Cardiac muscle cell (in vitro differentiated cells and primary cell): ENCODE measurements around the gene MARCHF2. TPM values are rescaled to one million over a fixed set of nuclear protein-coding genes. Genes with fewer than 3 reads are reported as not detected.
"Not testable (repeated sequence)": the region's sequence is repeated elsewhere in the genome, so short reads cannot be mapped to it uniquely, and the experiment has no call there.

Experiments
- DNase-seq, 2 donors: peaks; one replicate each; pipeline versions ENCODE4 v3.0.0 to v3.0.0-alpha.2; 2010 to 2017; ENCODE audit warnings: low read depth in 1 of 2, low spot score in 1 of 2
- H3K27ac ChIP-seq: fragments of 200-600 bp; sonication (generic); 2 replicates; pipeline ENCODE4 v1.5.1; 2016
- H3K27me3 ChIP-seq: fragments of 200-600 bp; sonication (generic); 2 replicates; pipeline ENCODE4 v1.6.0; 2016; ENCODE audit warnings: control low read depth
- H3K36me3 ChIP-seq: fragments of 200-600 bp; sonication (generic); 2 replicates; pipeline ENCODE4 v1.5.1; 2016; ENCODE audit warnings: control low read depth
- H3K4me1 ChIP-seq: fragments of 200-600 bp; sonication (generic); 2 replicates; pipeline ENCODE4 v1.8.1; 2017; ENCODE audit warnings: low read depth, mild to moderate bottlenecking, mixed run types
- H3K4me3 ChIP-seq: fragments of 200-600 bp; sonication (generic); 2 replicates; pipeline ENCODE4 v1.5.1; 2016; ENCODE audit warnings: mild to moderate bottlenecking
- H3K9me3 ChIP-seq: fragments of 200-600 bp; sonication (generic); 2 replicates; pipeline ENCODE4 v1.5.1; 2017; ENCODE audit warnings: low read depth, mild to moderate bottlenecking, control low read depth
- polyA plus RNA-seq: library from polyadenylated mRNA; unstranded; fragments of >200 nt; fragmentation: Nextera tagmentation; extraction: Ambion mirVana; gene quantifications from 2 replicates; pipeline ENCODE4 v1.2.1, GENCODE V29; 2016
- total RNA-seq: library from RNA; depleted of rRNA; stranded (reverse); fragments of >200 nt; gene quantifications from 2 replicates; pipeline ENCODE4 v1.2.3, GENCODE V29; 2016
- TF ChIP-seq, protein P1 (sequence below): IDR thresholded peaks from 2 replicates; pipeline ENCODE4 v1.5.1; 2012; ENCODE audit warnings: low read depth, mild to moderate bottlenecking, low read length

The MARCHF2 gene
- total and polyA plus RNA-seq, 2 experiments from 2014 or later = 63.8 to 139 TPM

DNA sequence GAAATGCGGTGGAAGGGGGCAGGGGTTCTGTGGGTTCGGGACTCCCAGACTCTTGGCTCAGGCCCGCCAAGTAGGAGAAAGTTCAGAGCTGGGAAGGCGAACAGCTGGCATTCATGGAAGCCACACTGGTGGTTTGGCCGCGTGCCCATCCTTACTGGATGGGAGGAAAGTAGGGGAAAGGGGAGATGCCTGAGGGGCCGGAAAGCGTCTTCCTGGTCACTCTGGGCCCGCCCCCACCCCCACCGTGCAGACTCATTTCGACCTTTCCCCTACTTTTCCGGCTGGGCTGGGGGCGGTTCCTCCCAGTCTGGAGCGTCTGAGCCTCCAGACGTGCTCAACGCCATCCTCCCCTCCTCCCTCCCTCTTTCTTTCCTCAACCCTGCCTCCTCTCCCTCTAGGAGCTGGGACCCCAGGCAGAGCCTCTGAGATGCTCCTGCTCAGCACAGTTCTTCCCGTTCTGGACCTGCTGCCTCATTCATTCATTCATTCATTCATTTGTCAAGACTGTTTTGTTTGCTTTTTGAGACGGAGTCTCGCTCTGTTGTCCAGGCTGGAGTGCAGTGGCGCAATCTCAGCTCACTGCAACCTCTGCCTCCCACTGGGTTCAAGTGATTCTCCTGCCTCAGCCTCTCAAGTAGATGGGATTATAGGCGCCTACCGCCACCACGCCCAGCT lies 45.6 kb upstream of the MARCHF2 start:
- no peak overlapping the region for H3K4me3 ChIP-seq
- H3K27me3 ChIP-seq = peaks cover 3% of the 10 kb centered on the region
- DNase-seq = peak; percentile 60 to 100
- H3K9me3 ChIP-seq = no peaks in the 10 kb centered on the region
- no peak overlapping the region for H3K27ac ChIP-seq
- TF ChIP-seq, protein P1, sequence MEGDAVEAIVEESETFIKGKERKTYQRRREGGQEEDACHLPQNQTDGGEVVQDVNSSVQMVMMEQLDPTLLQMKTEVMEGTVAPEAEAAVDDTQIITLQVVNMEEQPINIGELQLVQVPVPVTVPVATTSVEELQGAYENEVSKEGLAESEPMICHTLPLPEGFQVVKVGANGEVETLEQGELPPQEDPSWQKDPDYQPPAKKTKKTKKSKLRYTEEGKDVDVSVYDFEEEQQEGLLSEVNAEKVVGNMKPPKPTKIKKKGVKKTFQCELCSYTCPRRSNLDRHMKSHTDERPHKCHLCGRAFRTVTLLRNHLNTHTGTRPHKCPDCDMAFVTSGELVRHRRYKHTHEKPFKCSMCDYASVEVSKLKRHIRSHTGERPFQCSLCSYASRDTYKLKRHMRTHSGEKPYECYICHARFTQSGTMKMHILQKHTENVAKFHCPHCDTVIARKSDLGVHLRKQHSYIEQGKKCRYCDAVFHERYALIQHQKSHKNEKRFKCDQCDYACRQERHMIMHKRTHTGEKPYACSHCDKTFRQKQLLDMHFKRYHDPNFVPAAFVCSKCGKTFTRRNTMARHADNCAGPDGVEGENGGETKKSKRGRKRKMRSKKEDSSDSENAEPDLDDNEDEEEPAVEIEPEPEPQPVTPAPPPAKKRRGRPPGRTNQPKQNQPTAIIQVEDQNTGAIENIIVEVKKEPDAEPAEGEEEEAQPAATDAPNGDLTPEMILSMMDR = no peak
- no peaks in the 10 kb centered on the region for H3K36me3 ChIP-seq
- peaks cover 4% of the 10 kb centered on the region for H3K4me1 ChIP-seq

DNA sequence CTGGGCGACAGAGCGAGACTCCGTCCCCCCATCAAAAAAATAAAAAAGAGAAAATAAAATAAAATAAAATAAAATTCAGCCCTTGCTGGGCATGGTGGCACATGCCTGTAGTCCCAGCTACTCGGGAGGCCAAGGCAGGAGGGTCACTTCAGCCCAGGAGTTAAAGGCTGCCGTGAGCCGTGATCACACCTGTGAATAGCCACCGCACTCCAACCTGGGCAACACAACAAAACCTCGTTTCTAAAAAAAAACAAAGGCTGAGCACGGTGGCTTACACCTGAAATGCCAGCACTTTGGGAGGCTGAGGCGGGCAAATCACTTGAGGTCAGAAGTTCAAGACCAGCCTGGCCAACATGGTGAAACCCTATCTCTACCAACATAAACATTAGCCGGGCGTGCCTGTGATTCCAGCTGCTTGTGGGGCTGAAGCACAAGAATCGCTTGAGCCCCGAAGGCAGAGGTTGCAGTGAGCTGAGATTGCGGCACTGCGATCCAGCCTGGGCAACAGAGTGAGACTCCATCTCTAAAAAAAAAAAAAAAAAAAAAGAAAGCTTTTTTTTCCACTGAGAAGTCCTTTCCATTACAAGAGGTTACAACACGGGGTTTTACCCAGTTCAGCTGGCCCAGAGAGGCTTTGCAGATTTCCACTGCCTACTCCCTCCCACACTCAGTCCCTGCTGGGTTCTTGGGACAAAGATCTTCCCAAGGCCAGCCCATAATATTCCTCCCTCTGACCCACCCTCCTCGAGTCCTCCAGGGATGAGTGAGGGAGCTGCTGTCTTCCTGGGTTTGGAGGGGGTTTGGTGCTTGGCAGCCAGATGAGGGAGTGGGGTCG lies 42.7 kb upstream of the MARCHF2 start:
- H3K27me3 ChIP-seq = no peaks in the 10 kb centered on the region
- TF ChIP-seq, protein P1 = no peak

DNA sequence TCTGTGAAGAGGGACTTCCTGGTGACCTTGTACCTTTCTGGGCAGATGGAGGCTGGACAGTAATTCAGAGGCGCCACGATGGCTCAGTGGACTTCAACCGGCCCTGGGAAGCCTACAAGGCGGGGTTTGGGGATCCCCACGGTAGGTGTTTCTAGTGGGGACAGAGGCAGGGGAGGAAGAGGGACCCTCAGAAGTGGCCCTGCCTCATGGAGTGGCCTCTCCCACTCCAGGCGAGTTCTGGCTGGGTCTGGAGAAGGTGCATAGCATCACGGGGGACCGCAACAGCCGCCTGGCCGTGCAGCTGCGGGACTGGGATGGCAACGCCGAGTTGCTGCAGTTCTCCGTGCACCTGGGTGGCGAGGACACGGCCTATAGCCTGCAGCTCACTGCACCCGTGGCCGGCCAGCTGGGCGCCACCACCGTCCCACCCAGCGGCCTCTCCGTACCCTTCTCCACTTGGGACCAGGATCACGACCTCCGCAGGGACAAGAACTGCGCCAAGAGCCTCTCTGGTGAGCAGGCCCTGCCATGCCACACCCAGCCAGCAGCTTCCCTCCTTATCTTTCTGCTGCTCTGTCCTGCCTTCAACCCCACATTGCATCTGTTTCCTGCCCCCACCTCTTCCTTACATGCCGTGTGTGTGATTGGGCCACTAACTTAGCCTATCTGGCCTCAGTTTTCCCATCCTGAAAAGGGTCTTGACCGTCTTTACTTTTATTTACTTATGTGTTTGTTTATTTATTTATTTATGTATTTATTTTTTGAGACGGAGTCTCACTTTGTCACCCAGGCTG lies 41.9 kb upstream of the MARCHF2 start:
- H3K27ac ChIP-seq = no peak overlapping the region
- H3K4me1 ChIP-seq = peaks cover 4% of the 10 kb centered on the region
- H3K4me3 ChIP-seq = no peak overlapping the region
- H3K27me3 ChIP-seq = no peaks in the 10 kb centered on the region
- DNase-seq = no peak
- H3K9me3 ChIP-seq = no peaks in the 10 kb centered on the region
- TF ChIP-seq, protein P1 = no peak
- H3K36me3 ChIP-seq = no peaks in the 10 kb centered on the region

More for the DNA sequence above, 42.7 kb upstream of the MARCHF2 start:
- H3K36me3 ChIP-seq = no peaks in the 10 kb centered on the region
- DNase-seq = peak in 1 of 2 donors; percentile 68
- no peak overlapping the region for H3K27ac ChIP-seq
- H3K9me3 ChIP-seq = no peaks in the 10 kb centered on the region
- H3K4me1 ChIP-seq = peaks cover 4% of the 10 kb centered on the region
- no peak overlapping the region for H3K4me3 ChIP-seq

DNA sequence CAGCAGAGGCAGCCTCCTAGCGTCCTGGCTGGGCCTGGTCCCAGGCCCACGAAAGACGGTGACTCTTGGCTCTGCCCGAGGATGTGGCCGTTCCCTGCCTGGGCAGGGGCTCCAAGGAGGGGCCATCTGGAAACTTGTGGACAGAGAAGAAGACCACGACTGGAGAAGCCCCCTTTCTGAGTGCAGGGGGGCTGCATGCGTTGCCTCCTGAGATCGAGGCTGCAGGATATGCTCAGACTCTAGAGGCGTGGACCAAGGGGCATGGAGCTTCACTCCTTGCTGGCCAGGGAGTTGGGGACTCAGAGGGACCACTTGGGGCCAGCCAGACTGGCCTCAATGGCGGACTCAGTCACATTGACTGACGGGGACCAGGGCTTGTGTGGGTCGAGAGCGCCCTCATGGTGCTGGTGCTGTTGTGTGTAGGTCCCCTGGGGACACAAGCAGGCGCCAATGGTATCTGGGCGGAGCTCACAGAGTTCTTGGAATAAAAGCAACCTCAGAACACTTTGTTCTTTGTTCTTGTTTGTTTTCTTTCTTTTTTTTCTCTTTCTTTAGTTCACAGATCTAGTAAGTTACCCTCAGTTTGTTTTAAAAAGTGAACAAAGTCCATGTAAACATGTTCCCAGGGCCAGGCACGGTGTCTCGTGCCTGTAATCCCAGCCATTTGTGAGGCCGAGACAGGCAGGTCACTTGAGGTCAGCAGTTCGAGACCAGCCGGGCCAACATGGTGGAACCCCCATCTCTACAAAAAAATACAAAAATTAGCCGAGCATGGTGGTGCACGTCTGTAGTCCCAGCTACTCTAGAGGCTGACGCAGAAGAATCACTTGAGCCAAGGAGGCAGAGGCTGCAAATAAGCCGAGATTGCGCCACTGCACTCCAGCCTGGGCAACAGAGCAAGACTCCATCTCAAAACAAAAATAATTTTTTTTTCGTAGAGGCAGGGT lies 39.0 kb upstream of the MARCHF2 start:
- TF ChIP-seq, protein P1 = no peak
- no peaks in the 10 kb centered on the region for H3K9me3 ChIP-seq
- H3K27ac ChIP-seq = no peak overlapping the region
- H3K27me3 ChIP-seq = no peaks in the 10 kb centered on the region
- H3K4me3 ChIP-seq = no peak overlapping the region
- DNase-seq = peak in 1 of 2 donors; percentile 23
- H3K4me1 ChIP-seq = no peaks in the 10 kb centered on the region
- H3K36me3 ChIP-seq = no peaks in the 10 kb centered on the region

DNA sequence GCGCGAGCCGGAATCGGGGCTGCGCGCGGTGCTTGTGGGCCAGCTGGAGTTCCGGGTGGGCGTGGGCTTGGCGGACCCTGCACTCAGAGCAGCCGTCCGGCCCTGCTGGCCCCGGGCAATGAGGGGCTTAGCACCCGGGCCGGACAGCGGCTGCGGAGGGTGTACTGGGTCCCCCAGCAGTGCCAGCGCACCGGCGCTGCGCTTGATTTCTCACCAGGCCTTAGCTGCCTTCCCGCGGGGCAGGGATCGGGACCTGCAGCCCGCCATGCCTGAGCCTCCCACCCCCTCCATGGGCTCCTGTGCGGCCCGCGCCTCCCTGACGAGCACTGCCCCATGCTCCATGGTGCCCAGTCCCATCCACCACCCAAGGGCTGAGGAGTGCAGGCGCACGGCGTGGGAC lies 37.3 kb upstream of the MARCHF2 start:
- H3K27ac ChIP-seq, DNase-seq, H3K36me3 ChIP-seq, H3K9me3 ChIP-seq, H3K4me1 ChIP-seq, H3K4me3 ChIP-seq, H3K27me3 ChIP-seq: not testable (repeated sequence)

DNA sequence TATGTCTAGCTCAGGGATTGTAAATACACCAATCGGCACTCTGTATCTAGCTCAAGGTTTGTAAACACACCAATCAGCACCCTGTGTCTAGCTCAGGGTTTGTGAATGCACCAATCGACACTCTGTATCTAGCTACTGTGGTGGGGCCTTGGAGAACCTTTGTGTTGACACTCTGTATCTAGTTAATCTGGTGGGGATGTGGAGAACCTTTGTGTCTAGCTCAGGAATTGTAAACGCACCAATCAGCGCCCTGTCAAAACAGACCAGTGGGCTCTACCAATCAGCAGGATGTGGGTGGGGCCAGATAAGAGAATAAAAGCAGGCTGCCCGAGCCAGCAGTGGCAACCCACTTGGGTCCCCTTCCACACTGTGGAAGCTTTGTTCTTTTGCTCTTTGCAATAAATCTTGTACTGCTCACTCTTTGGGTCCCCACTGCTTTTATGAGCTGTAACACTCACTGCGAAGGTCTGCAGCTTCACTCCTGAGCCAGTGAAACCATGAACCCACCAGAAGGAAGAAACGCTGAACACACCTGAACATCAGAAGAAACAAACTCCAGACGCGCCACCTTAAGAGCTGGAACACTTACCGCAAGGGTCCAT lies 36.6 kb upstream of the MARCHF2 start:
- H3K36me3 ChIP-seq, DNase-seq, H3K9me3 ChIP-seq, H3K27ac ChIP-seq, H3K4me3 ChIP-seq, H3K27me3 ChIP-seq, H3K4me1 ChIP-seq: not testable (repeated sequence)
